Fibroblast of gingiva (primary cell): ENCODE data around the gene AEBP2.
A peak's percentile ranks its signal among the peaks of the same experiment; 100 is the strongest.
"Not testable (repeated sequence)": the region's sequence is repeated elsewhere in the genome, so short reads cannot be mapped to it uniquely, and the experiment has no call there.

ENCODE experiments used
- DNase-seq: peaks from one replicate; pipeline ENCODE4 v3.0.0-alpha.2; 2011; ENCODE audit warnings: low read depth

The AEBP2 gene

GRCh38 chr12:19439059-19440018 lies at the start of gene AEBP2:
TSS of gene AEBP2 (plus strand) at chr12:19439492. CDS start at chr12:19439700, 208 bp downstream.
- DNase-seq = peak; percentile 97

GRCh38 chr12:19390051-19390598 lies 49.2 kb upstream of the AEBP2 start:
- peak; percentile 8 for DNase-seq

GRCh38 chr12:19392644-19393043 lies 46.6 kb upstream of the AEBP2 start:
- not testable (repeated sequence) for DNase-seq

GRCh38 chr12:19394385-19394784 lies 44.9 kb upstream of the AEBP2 start:
- DNase-seq = no peak

GRCh38 chr12:19397534-19397933 lies 41.8 kb upstream of the AEBP2 start:
- DNase-seq = no peak

GRCh38 chr12:19398376-19399363 lies 40.6 kb upstream of the AEBP2 start:
- DNase-seq = peak; percentile 15

GRCh38 chr12:19400649-19401285 lies 38.5 kb upstream of the AEBP2 start:
- not testable (repeated sequence) for DNase-seq

GRCh38 chr12:19402211-19402610 lies 37.1 kb upstream of the AEBP2 start:
- no peak for DNase-seq

- peak; percentile 30 for DNase-seq
These were observed 36.4 kb upstream of the AEBP2 start for GRCh38 chr12:19402743-19403431.

GRCh38 chr12:19404242-19404880 lies 34.9 kb upstream of the AEBP2 start:
- no peak for DNase-seq

GRCh38 chr12:19409376-19409775 lies 29.9 kb upstream of the AEBP2 start:
- DNase-seq = no peak

GRCh38 chr12:19410211-19410610 lies 29.1 kb upstream of the AEBP2 start:
- no peak for DNase-seq

- no peak for DNase-seq
These were observed 28.6 kb upstream of the AEBP2 start for GRCh38 chr12:19410629-19411185.

- DNase-seq = no peak
These were observed 27.8 kb upstream of the AEBP2 start for GRCh38 chr12:19411234-19412204.

GRCh38 chr12:19412844-19413243 lies 26.4 kb upstream of the AEBP2 start:
- no peak for DNase-seq

GRCh38 chr12:19413582-19413981 lies 25.7 kb upstream of the AEBP2 start:
- not testable (repeated sequence) for DNase-seq

- DNase-seq = no peak
These were observed 23.7 kb upstream of the AEBP2 start for GRCh38 chr12:19415563-19415962.

GRCh38 chr12:19419086-19419485 lies 20.2 kb upstream of the AEBP2 start:
- no peak for DNase-seq
